ENCODE results near the gene VSIG4.
"Not testable (repeated sequence)": the region's sequence is repeated elsewhere in the genome, so short reads cannot be mapped to it uniquely, and the experiment has no call there.

Gene VSIG4

GRCh38 chrX:65985211-65985610, 54.7 kb downstream of the VSIG4 start:
- Histone ChIP-seq H3K4me3 (replicated peaks; ENCODE audit: insufficient read depth, low read length) (no peak overlapping the region), H3K27ac (replicated peaks) (peak overlapping the region; percentile 83), H3K27me3 (ENCODE audit: insufficient read depth, poor library complexity, severe bottlenecking) (no peaks in the 10 kb centered on the region)
- no peak for DNase-seq (ENCODE audit: low read depth in 1 of 2, low spot score in 1 of 2)
- TF ChIP-seq CTCF (IDR thresholded peaks at IDR 0.05; ENCODE audit: insufficient read depth, low read length) (no peak), SPI1 (IDR thresholded peaks at IDR 0.05; ENCODE audit: borderline replicate concordance, low read depth) (no peak), REST (IDR thresholded peaks at IDR 0.05; ENCODE audit: insufficient replicate concordance, low read depth) (no peak), GABPA (IDR thresholded peaks at IDR 0.05; ENCODE audit: low read depth) (no peak), POLR2AphosphoS5 (IDR thresholded peaks at IDR 0.05; ENCODE audit: low read depth) (no peak)

- not testable (repeated sequence) for H3K27ac ChIP-seq (replicated peaks); DNase-seq (ENCODE audit: low read depth in 1 of 2, low spot score in 1 of 2); H3K27me3 ChIP-seq (ENCODE audit: insufficient read depth, poor library complexity, severe bottlenecking); H3K4me3 ChIP-seq (replicated peaks; ENCODE audit: insufficient read depth, low read length)
These were observed 62.7 kb downstream of the VSIG4 start for GRCh38 chrX:65977161-65977560.

GRCh38 chrX:65976161-65976560, 63.7 kb downstream of the VSIG4 start:
- no peak for DNase-seq (ENCODE audit: low read depth in 1 of 2, low spot score in 1 of 2)
- TF ChIP-seq REST (IDR thresholded peaks at IDR 0.05; ENCODE audit: insufficient replicate concordance, low read depth) (no peak), POLR2AphosphoS5 (IDR thresholded peaks at IDR 0.05; ENCODE audit: low read depth) (no peak), SPI1 (IDR thresholded peaks at IDR 0.05; ENCODE audit: borderline replicate concordance, low read depth) (no peak), GABPA (IDR thresholded peaks at IDR 0.05; ENCODE audit: low read depth) (no peak), CTCF (IDR thresholded peaks at IDR 0.05; ENCODE audit: insufficient read depth, low read length) (no peak)
- no peaks in the 10 kb centered on the region for H3K27me3 ChIP-seq (ENCODE audit: insufficient read depth, poor library complexity, severe bottlenecking)

GRCh38 chrX:65975161-65975751, 64.6 kb downstream of the VSIG4 start:
- H3K27ac ChIP-seq (replicated peaks); DNase-seq (ENCODE audit: low read depth in 1 of 2, low spot score in 1 of 2); H3K4me3 ChIP-seq (replicated peaks; ENCODE audit: insufficient read depth, low read length); H3K27me3 ChIP-seq (ENCODE audit: insufficient read depth, poor library complexity, severe bottlenecking): not testable (repeated sequence)

More at GRCh38 chrX:65976161-65976560, 63.7 kb downstream of the VSIG4 start:
- H3K4me3 ChIP-seq (replicated peaks; ENCODE audit: insufficient read depth, low read length): no peak overlapping the region
- H3K27ac ChIP-seq (replicated peaks): no peak overlapping the region
